ENCODE measurements around the gene PPP2R5C.

Gene PPP2R5C

GRCh38 chr14:101889366-101889765 is 127.9 kb downstream of the PPP2R5C start:
- no peaks in the 10 kb centered on the region for H4K20me1 ChIP-seq (ENCODE audit: control insufficient read depth, insufficient read depth, low read depth, low read length)
- peaks cover 84% of the 10 kb centered on the region for H3K36me3 ChIP-seq (ENCODE audit: control insufficient read depth, low read length)
- peaks cover 11% of the 10 kb centered on the region for H3F3A ChIP-seq (ENCODE audit: control insufficient read depth, insufficient read depth)
- H3K27me3 ChIP-seq (ENCODE audit: control insufficient read depth, low read length) = no peaks in the 10 kb centered on the region
- TF ChIP-seq, protein P1, sequence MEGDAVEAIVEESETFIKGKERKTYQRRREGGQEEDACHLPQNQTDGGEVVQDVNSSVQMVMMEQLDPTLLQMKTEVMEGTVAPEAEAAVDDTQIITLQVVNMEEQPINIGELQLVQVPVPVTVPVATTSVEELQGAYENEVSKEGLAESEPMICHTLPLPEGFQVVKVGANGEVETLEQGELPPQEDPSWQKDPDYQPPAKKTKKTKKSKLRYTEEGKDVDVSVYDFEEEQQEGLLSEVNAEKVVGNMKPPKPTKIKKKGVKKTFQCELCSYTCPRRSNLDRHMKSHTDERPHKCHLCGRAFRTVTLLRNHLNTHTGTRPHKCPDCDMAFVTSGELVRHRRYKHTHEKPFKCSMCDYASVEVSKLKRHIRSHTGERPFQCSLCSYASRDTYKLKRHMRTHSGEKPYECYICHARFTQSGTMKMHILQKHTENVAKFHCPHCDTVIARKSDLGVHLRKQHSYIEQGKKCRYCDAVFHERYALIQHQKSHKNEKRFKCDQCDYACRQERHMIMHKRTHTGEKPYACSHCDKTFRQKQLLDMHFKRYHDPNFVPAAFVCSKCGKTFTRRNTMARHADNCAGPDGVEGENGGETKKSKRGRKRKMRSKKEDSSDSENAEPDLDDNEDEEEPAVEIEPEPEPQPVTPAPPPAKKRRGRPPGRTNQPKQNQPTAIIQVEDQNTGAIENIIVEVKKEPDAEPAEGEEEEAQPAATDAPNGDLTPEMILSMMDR (IDR thresholded peaks at IDR 0.05; ENCODE audit: low read depth, low read length, poor library complexity, severe bottlenecking) = no peak
- no peak for TF ChIP-seq EZH2phosphoT487 (IDR thresholded peaks at IDR 0.05; ENCODE audit: borderline replicate concordance, low read length)
- no peaks in the 10 kb centered on the region for H3K9me2 ChIP-seq (replicated peaks; ENCODE audit: control insufficient read depth, low read length)
- H3K79me2 ChIP-seq (ENCODE audit: control insufficient read depth, low read length) = no peaks in the 10 kb centered on the region
- no peaks in the 10 kb centered on the region for H3K9me3 ChIP-seq (ENCODE audit: control insufficient read depth, insufficient read depth, low read length)
- no peaks in the 10 kb centered on the region for H3K4me1 ChIP-seq (ENCODE audit: control insufficient read depth, low read length)
- H3K4me2 ChIP-seq (ENCODE audit: low read length) = no peak overlapping the region
- H3K4me3 ChIP-seq (ENCODE audit: low read length) = no peak overlapping the region
- H3K27ac ChIP-seq (ENCODE audit: low read depth, low read length) = no peak overlapping the region

DNA sequence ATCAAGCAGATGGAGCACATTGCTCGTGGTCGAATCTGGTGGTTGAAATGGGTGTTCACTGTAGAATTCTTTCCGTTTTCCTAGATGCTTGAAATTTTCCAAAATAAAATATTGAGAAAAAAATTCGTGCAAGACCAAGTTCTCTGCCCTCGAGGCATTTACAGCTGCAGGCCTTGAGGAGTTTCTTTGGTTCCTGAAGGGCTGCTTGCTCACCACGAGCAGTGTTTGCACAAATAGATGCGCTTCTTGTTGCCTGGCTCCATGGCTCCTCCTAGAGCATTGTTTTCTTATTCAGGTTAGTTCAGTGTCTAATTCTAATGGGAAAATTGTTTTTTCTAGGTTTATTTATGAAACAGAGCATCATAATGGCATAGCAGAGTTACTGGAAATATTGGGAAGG is 128.4 kb downstream of the PPP2R5C start:
- no peak for TF ChIP-seq EZH2phosphoT487 (IDR thresholded peaks at IDR 0.05; ENCODE audit: borderline replicate concordance, low read length)
- TF ChIP-seq, protein P1 (IDR thresholded peaks at IDR 0.05; ENCODE audit: low read depth, low read length, poor library complexity, severe bottlenecking) = no peak
- no peak overlapping the region for H3K4me2 ChIP-seq (ENCODE audit: low read length)
- H4K20me1 ChIP-seq (ENCODE audit: control insufficient read depth, insufficient read depth, low read depth, low read length) = no peaks in the 10 kb centered on the region
- no peak overlapping the region for H3K4me3 ChIP-seq (ENCODE audit: low read length)
- H3K4me1 ChIP-seq (ENCODE audit: control insufficient read depth, low read length) = no peaks in the 10 kb centered on the region
- peaks cover 11% of the 10 kb centered on the region for H3F3A ChIP-seq (ENCODE audit: control insufficient read depth, insufficient read depth)
- H3K36me3 ChIP-seq (ENCODE audit: control insufficient read depth, low read length) = peaks cover 84% of the 10 kb centered on the region
- H3K79me2 ChIP-seq (ENCODE audit: control insufficient read depth, low read length) = no peaks in the 10 kb centered on the region
- H3K9me2 ChIP-seq (replicated peaks; ENCODE audit: control insufficient read depth, low read length) = no peaks in the 10 kb centered on the region
- no peaks in the 10 kb centered on the region for H3K9me3 ChIP-seq (ENCODE audit: control insufficient read depth, insufficient read depth, low read length)
- H3K27ac ChIP-seq (ENCODE audit: low read depth, low read length) = no peak overlapping the region
- no peaks in the 10 kb centered on the region for H3K27me3 ChIP-seq (ENCODE audit: control insufficient read depth, low read length)

GRCh38 chr14:101891471-101891870 is 130.0 kb downstream of the PPP2R5C start:
- no peaks in the 10 kb centered on the region for H3K9me3 ChIP-seq (ENCODE audit: control insufficient read depth, insufficient read depth, low read length)
- peaks cover 84% of the 10 kb centered on the region for H3K36me3 ChIP-seq (ENCODE audit: control insufficient read depth, low read length)
- H3K9me2 ChIP-seq (replicated peaks; ENCODE audit: control insufficient read depth, low read length) = no peaks in the 10 kb centered on the region
- no peaks in the 10 kb centered on the region for H3K79me2 ChIP-seq (ENCODE audit: control insufficient read depth, low read length)
- no peaks in the 10 kb centered on the region for H3K27me3 ChIP-seq (ENCODE audit: control insufficient read depth, low read length)
- H3K27ac ChIP-seq (ENCODE audit: low read depth, low read length) = no peak overlapping the region
- no peak overlapping the region for H3K4me3 ChIP-seq (ENCODE audit: low read length)
- no peak for TF ChIP-seq EZH2phosphoT487 (IDR thresholded peaks at IDR 0.05; ENCODE audit: borderline replicate concordance, low read length)
- TF ChIP-seq, protein P1 (IDR thresholded peaks at IDR 0.05; ENCODE audit: low read depth, low read length, poor library complexity, severe bottlenecking) = no peak
- no peaks in the 10 kb centered on the region for H3K4me1 ChIP-seq (ENCODE audit: control insufficient read depth, low read length)
- no peaks in the 10 kb centered on the region for H4K20me1 ChIP-seq (ENCODE audit: control insufficient read depth, insufficient read depth, low read depth, low read length)
- H3F3A ChIP-seq (ENCODE audit: control insufficient read depth, insufficient read depth) = peaks cover 11% of the 10 kb centered on the region
- no peak overlapping the region for H3K4me2 ChIP-seq (ENCODE audit: low read length)

GRCh38 chr14:101893759-101894158 is 132.2 kb downstream of the PPP2R5C start:
- no peak for TF ChIP-seq EZH2phosphoT487 (IDR thresholded peaks at IDR 0.05; ENCODE audit: borderline replicate concordance, low read length)
- TF ChIP-seq, protein P1 (IDR thresholded peaks at IDR 0.05; ENCODE audit: low read depth, low read length, poor library complexity, severe bottlenecking) = no peak
- Histone ChIP-seq H3K4me2 (ENCODE audit: low read length) (no peak overlapping the region), H3K4me1 (ENCODE audit: control insufficient read depth, low read length) (no peaks in the 10 kb centered on the region), H3K27me3 (ENCODE audit: control insufficient read depth, low read length) (no peaks in the 10 kb centered on the region), H3K9me3 (ENCODE audit: control insufficient read depth, insufficient read depth, low read length) (no peaks in the 10 kb centered on the region), H3K36me3 (ENCODE audit: control insufficient read depth, low read length) (peaks cover 85% of the 10 kb centered on the region), H3K27ac (ENCODE audit: low read depth, low read length) (no peak overlapping the region), H3K9me2 (replicated peaks; ENCODE audit: control insufficient read depth, low read length) (no peaks in the 10 kb centered on the region), H3F3A (ENCODE audit: control insufficient read depth, insufficient read depth) (peaks cover 11% of the 10 kb centered on the region), H3K4me3 (ENCODE audit: low read length) (no peak overlapping the region), H3K79me2 (ENCODE audit: control insufficient read depth, low read length) (no peaks in the 10 kb centered on the region), H4K20me1 (ENCODE audit: control insufficient read depth, insufficient read depth, low read depth, low read length) (no peaks in the 10 kb centered on the region)

Measured in DOHH2 (cell line).